GM12874 (cell line): ENCODE results near the gene AXL.

Experiments
- TF ChIP-seq, protein P1 (sequence below): IDR thresholded peaks from 2 replicates; pipeline ENCODE4 v1.5.1; 2011; ENCODE audit warnings: low read depth, mild to moderate bottlenecking, control low read depth, low read length, moderate library complexity; ENCODE audit not compliant: insufficient read depth

Gene AXL

GRCh38 chr19:41218615-41219507, at the start of gene AXL:
AXL (plus strand) TSS chr19:41219223; CDS start chr19:41219393, 170 bp downstream.
- TF ChIP-seq, protein P1, sequence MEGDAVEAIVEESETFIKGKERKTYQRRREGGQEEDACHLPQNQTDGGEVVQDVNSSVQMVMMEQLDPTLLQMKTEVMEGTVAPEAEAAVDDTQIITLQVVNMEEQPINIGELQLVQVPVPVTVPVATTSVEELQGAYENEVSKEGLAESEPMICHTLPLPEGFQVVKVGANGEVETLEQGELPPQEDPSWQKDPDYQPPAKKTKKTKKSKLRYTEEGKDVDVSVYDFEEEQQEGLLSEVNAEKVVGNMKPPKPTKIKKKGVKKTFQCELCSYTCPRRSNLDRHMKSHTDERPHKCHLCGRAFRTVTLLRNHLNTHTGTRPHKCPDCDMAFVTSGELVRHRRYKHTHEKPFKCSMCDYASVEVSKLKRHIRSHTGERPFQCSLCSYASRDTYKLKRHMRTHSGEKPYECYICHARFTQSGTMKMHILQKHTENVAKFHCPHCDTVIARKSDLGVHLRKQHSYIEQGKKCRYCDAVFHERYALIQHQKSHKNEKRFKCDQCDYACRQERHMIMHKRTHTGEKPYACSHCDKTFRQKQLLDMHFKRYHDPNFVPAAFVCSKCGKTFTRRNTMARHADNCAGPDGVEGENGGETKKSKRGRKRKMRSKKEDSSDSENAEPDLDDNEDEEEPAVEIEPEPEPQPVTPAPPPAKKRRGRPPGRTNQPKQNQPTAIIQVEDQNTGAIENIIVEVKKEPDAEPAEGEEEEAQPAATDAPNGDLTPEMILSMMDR = no peak

DNA sequence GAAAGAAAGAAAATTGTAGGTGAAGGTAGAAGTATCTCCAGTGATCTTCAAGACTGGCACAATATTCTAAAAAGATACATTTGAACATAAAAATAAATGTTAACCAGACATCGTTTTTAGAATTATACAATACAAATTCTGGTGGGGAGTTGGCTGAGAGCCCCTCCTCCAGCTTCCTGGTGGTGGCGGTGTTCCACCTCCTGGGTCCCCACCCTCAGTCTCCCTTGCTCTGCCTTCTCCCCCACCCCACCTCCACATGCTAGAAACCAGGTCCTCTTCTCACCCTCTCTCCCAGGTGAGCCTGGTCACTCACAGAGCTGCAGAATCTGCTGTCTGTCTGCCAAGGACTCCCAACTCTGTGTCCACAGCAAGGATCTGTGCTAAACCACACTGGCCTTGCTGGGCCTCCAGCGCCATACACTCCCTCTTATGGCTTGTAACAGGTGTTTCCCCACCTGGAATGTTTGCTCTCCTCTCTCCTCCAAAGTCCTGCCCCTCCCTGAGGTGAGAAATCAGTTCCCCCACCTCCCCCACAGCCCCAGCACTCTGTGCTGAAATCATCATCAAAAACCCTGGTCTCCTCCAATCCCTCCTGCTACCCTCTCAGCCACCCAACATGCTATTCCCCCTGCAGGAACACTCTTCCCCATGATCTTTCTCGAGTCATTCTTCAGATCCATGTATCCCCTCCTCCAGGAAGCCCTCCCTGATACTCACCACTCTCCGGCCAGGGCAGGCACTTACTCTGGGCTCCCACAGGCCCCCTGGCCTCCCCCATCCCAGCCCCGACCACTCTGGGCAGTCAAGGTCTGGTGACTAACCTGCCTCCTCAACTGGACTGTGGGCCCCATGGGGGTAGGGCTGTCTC, 46.5 kb upstream of the AXL start:
- TF ChIP-seq, protein P1 = no peak

- TF ChIP-seq, protein P1 = no peak
These were observed 44.6 kb upstream of the AXL start for GRCh38 chr19:41174297-41174928.

DNA sequence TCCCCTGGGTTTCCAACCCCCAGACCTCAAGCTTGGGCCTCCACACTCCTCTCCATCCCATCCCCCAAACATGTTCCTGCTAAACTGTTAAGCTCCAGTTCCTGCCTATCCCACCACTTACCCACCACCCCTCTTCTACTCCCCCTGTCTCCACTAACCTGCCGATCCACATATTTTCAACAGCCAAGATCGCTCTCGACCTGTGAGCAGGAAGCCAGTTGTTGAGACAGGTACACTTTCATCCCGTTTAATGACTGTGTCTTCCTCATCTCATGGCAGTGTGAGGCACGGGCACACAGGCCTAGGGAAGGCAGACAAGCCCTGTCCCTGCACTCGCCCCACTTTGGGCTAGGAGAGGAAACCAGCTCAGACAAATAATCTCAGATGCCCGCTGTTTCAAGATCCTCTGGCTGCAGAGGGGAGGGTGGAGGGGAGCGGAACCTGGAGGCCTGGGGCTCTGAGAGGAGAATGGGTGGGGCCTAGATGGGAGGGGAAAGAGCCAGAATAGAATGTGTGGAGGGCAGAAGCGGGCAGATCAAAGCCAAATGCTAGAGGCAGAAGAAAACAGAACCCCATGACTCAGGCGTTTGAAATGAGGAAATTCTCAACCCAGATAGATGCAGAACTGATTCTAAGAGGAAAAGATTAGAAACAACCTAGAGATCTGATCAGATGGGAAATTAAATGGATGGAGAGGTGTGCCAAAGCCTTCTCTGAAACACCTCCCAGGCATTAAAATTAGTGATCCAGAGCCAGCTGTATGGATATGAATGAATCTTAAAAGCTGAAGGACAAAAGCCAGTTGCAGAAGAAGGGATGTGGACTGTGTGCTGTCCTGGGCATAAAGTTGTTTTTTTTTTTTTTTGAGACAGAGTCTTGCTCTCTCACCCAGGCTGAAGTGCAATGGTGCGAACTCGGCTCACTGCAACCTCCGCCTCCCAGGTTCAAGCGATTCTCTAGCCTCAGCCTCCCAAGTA, 42.9 kb upstream of the AXL start:
- TF ChIP-seq, protein P1 = no peak

GRCh38 chr19:41186971-41187883, 31.8 kb upstream of the AXL start:
- TF ChIP-seq, protein P1 = no peak

GRCh38 chr19:41187884-41188279, 31.1 kb upstream of the AXL start:
- TF ChIP-seq, protein P1 = no peak
